ENCODE measurements around the gene CCDC177.

The CCDC177 gene

GRCh38 chr14:69561893-69562292 lies 12.8 kb downstream of the CCDC177 start:
- DNase-seq (ENCODE audit: low spot score) = no peak

- DNase-seq (ENCODE audit: low spot score) = no peak
Observed at GRCh38 chr14:69560826-69561225, 13.8 kb downstream of the CCDC177 start.

- DNase-seq (ENCODE audit: low spot score) = no peak
Observed at GRCh38 chr14:69559581-69560011, 15.1 kb downstream of the CCDC177 start.

- DNase-seq (ENCODE audit: low spot score) = no peak
Observed at GRCh38 chr14:69558774-69559173, 15.9 kb downstream of the CCDC177 start.

GRCh38 chr14:69554500-69554899 lies 20.2 kb downstream of the CCDC177 start:
- DNase-seq (ENCODE audit: low spot score) = no peak

- peak; percentile 57 for DNase-seq (ENCODE audit: low spot score)
Observed at GRCh38 chr14:69553252-69553651, 21.4 kb downstream of the CCDC177 start.

- DNase-seq (ENCODE audit: low spot score) = no peak
Observed at GRCh38 chr14:69551511-69551910, 23.2 kb downstream of the CCDC177 start.

- no peak for DNase-seq (ENCODE audit: low spot score)
Observed at GRCh38 chr14:69548566-69548965, 26.1 kb downstream of the CCDC177 start.

GRCh38 chr14:69547701-69548348 lies 26.8 kb downstream of the CCDC177 start:
- DNase-seq (ENCODE audit: low spot score) = peak; percentile 46

- peak; percentile 64 for DNase-seq (ENCODE audit: low spot score)
Observed at GRCh38 chr14:69543341-69544115, 31.1 kb downstream of the CCDC177 start.

- DNase-seq (ENCODE audit: low spot score) = no peak
Observed at GRCh38 chr14:69542311-69542710, 32.4 kb downstream of the CCDC177 start.

GRCh38 chr14:69540654-69541335 lies 33.9 kb downstream of the CCDC177 start:
- no peak for DNase-seq (ENCODE audit: low spot score)

GRCh38 chr14:69539631-69540410 lies 34.9 kb downstream of the CCDC177 start:
- peak; percentile 47 for DNase-seq (ENCODE audit: low spot score)

GRCh38 chr14:69538766-69539165 lies 35.9 kb downstream of the CCDC177 start:
- DNase-seq (ENCODE audit: low spot score) = no peak

- DNase-seq (ENCODE audit: low spot score) = no peak
Observed at GRCh38 chr14:69537900-69538299, 36.8 kb downstream of the CCDC177 start.

- no peak for DNase-seq (ENCODE audit: low spot score)
Observed at GRCh38 chr14:69536971-69537370, 37.7 kb downstream of the CCDC177 start.

- peak; percentile 85 for DNase-seq (ENCODE audit: low spot score)
Observed at GRCh38 chr14:69535230-69535848, 39.3 kb downstream of the CCDC177 start.

GRCh38 chr14:69532561-69533340 lies 41.9 kb downstream of the CCDC177 start:
- DNase-seq (ENCODE audit: low spot score) = no peak

GRCh38 chr14:69531135-69531534 lies 43.5 kb downstream of the CCDC177 start:
- no peak for DNase-seq (ENCODE audit: low spot score)

- DNase-seq (ENCODE audit: low spot score) = no peak
Observed at GRCh38 chr14:69530095-69530494, 44.6 kb downstream of the CCDC177 start.

GRCh38 chr14:69529563-69529962 lies 45.1 kb downstream of the CCDC177 start:
- no peak for DNase-seq (ENCODE audit: low spot score)
